Fibroblast of lung (primary cell): ENCODE data around the gene HUNK. TPM values are rescaled to one million over a fixed set of nuclear protein-coding genes. Genes with fewer than 3 reads are reported as not detected.

Experiments used
- DNase-seq, 2 donors: peaks; one replicate each; pipeline versions ENCODE4 v3.0.0 to v3.0.0-alpha.2; 2010; ENCODE audit warnings: low read depth in 2 of 2
- H2AFZ ChIP-seq: 2 replicates; pipeline ENCODE4 v1.5.1; 2012; ENCODE audit warnings: low read length, control low read depth, inconsistent platforms
- H3K27ac ChIP-seq: 2 replicates; pipeline ENCODE4 v1.5.1; 2011; ENCODE audit warnings: low read length, control low read depth; ENCODE audit not compliant: insufficient read depth
- H3K27me3 ChIP-seq: 2 replicates; pipeline ENCODE4 v1.5.1; 2011; ENCODE audit warnings: mild to moderate bottlenecking, low read length; ENCODE audit not compliant: control insufficient read depth, insufficient read depth
- H3K36me3 ChIP-seq: 2 replicates; pipeline ENCODE4 v1.5.1; 2011; ENCODE audit warnings: low read length; ENCODE audit not compliant: control insufficient read depth, insufficient read depth
- H3K4me1 ChIP-seq: 2 replicates; pipeline ENCODE4 v1.5.1; 2011; ENCODE audit warnings: low read length; ENCODE audit not compliant: control insufficient read depth, insufficient read depth; ENCODE audit errors: extremely low read depth
- H3K4me2 ChIP-seq: 2 replicates; pipeline ENCODE4 v1.5.1; 2011; ENCODE audit warnings: low read length, control low read depth; ENCODE audit not compliant: insufficient read depth; ENCODE audit errors: extremely low read depth
- H3K4me3 ChIP-seq, 4 experiments: fragments of 200-600 bp in 1 of 4; sonication (generic) in 1 of 4; replicated peaks in 1 of 4; 2 replicates each; pipeline ENCODE4 v1.5.1; 2011 to 2016; ENCODE audit warnings: low read length in 4 of 4, low read depth in 3 of 4, mild to moderate bottlenecking in 3 of 4, control low read depth in 2 of 4, inconsistent platforms in 1 of 4, mixed read lengths in 1 of 4; ENCODE audit not compliant: insufficient read depth in 1 of 4; ENCODE audit errors: control extremely low read depth in 1 of 4
- H3K79me2 ChIP-seq: 2 replicates; pipeline ENCODE4 v1.5.1; 2012; ENCODE audit warnings: mild to moderate bottlenecking, low read length, inconsistent platforms; ENCODE audit not compliant: control insufficient read depth, insufficient read depth
- H3K9ac ChIP-seq: 2 replicates; pipeline ENCODE4 v1.5.1; 2011; ENCODE audit warnings: mild to moderate bottlenecking, low read length, control low read depth; ENCODE audit not compliant: insufficient read depth
- H3K9me3 ChIP-seq: 2 replicates; pipeline ENCODE4 v1.5.1; 2012; ENCODE audit warnings: low read depth, low read length; ENCODE audit not compliant: control insufficient read depth, insufficient read depth
- H4K20me1 ChIP-seq: 2 replicates; pipeline ENCODE4 v1.5.1; 2011; ENCODE audit warnings: low read length; ENCODE audit not compliant: control insufficient read depth, insufficient read depth; ENCODE audit errors: extremely low read depth
- CTCF ChIP-seq, 2 donors: IDR thresholded peaks in 1 of 2; conservative IDR thresholded peaks in 1 of 2; 1 replicate in 1 of 2; 2 replicates in 1 of 2; pipeline ENCODE4 v1.5.1; 2011 to 2012; ENCODE audit warnings: low read length in 2 of 2, control low read depth in 1 of 2, inconsistent platforms in 1 of 2, low read depth in 1 of 2, mild to moderate bottlenecking in 1 of 2
- EZH2 ChIP-seq: IDR thresholded peaks from 2 replicates; pipeline ENCODE4 v1.5.1; 2012; ENCODE audit warnings: low read length, control low read depth, mild to moderate bottlenecking; ENCODE audit errors: missing control alignments
- polyA plus RNA-seq, 2 donors: library from polyadenylated mRNA; depleted of rRNA in 1 of 2; stranded (reverse) in 1 of 2; unstranded in 1 of 2; fragments of >200 nt; gene quantifications; 2 replicates each; pipeline ENCODE4 v1.2.1, GENCODE V29; 2011 to 2012; ENCODE audit warnings: missing spikeins in 1 of 2
- total RNA-seq: library from RNA; depleted of rRNA; stranded (reverse); fragments of >200 nt; gene quantifications from 2 replicates; pipeline ENCODE4 v1.2.1, GENCODE V29; 2014

The HUNK gene
- total and polyA plus RNA-seq, 2 donors (not counting 1 experiment from before 2014, with no cell fraction given): 0.09 to 0.33 TPM

GRCh38 chr21:32015461-32016139 lies 142.8 kb downstream of the HUNK start:
- Histone ChIP-seq H3K9ac (no peak overlapping the region), H2AFZ (no peak overlapping the region), H4K20me1 (no peaks in the 10 kb centered on the region), H3K4me1 (no peaks in the 10 kb centered on the region), H3K27ac (no peak overlapping the region), H3K4me3 (no peak overlapping the region), H3K79me2 (no peaks in the 10 kb centered on the region), H3K4me2 (no peak overlapping the region), H3K36me3 (no peaks in the 10 kb centered on the region), H3K27me3 (no peaks in the 10 kb centered on the region), H3K9me3 (no peaks in the 10 kb centered on the region)
- DNase-seq: no peak
- TF ChIP-seq CTCF (conservative IDR thresholded peaks at IDR 0.05 in 1 of 2, IDR thresholded peaks at IDR 0.05 in 1 of 2; ENCODE audit: low read depth in 1 of 2, low read length in 2 of 2) (no peak), EZH2 (no peak)

- TF ChIP-seq EZH2 (no peak), CTCF (conservative IDR thresholded peaks at IDR 0.05 in 1 of 2, IDR thresholded peaks at IDR 0.05 in 1 of 2; ENCODE audit: low read depth in 1 of 2, low read length in 2 of 2) (no peak)
- H2AFZ ChIP-seq: no peak overlapping the region
Observed at GRCh38 chr21:32018381-32018780, 145.6 kb downstream of the HUNK start.

GRCh38 chr21:32020564-32020963 lies 147.7 kb downstream of the HUNK start:
- Histone ChIP-seq H3K4me1 (no peaks in the 10 kb centered on the region), H3K36me3 (no peaks in the 10 kb centered on the region), H4K20me1 (no peaks in the 10 kb centered on the region), H3K4me2 (no peak overlapping the region), H3K27me3 (no peaks in the 10 kb centered on the region), H2AFZ (no peak overlapping the region), H3K27ac (no peak overlapping the region), H3K4me3 (no peak overlapping the region), H3K79me2 (no peaks in the 10 kb centered on the region), H3K9me3 (no peaks in the 10 kb centered on the region), H3K9ac (no peak overlapping the region)
- no peak for DNase-seq
- no peak for TF ChIP-seq EZH2
- TF ChIP-seq CTCF (conservative IDR thresholded peaks at IDR 0.05 in 1 of 2, IDR thresholded peaks at IDR 0.05 in 1 of 2; ENCODE audit: low read depth in 1 of 2, low read length in 2 of 2): no peak

More at GRCh38 chr21:32018381-32018780, 145.6 kb downstream of the HUNK start:
- DNase-seq: no peak
- Histone ChIP-seq H3K4me1 (no peaks in the 10 kb centered on the region), H3K27ac (no peak overlapping the region), H3K9me3 (no peaks in the 10 kb centered on the region), H3K79me2 (no peaks in the 10 kb centered on the region), H4K20me1 (no peaks in the 10 kb centered on the region), H3K4me3 (no peak overlapping the region), H3K36me3 (no peaks in the 10 kb centered on the region), H3K9ac (no peak overlapping the region), H3K4me2 (no peak overlapping the region), H3K27me3 (no peaks in the 10 kb centered on the region)
